Measurements from ENCODE around the gene STK33.

DNA sequence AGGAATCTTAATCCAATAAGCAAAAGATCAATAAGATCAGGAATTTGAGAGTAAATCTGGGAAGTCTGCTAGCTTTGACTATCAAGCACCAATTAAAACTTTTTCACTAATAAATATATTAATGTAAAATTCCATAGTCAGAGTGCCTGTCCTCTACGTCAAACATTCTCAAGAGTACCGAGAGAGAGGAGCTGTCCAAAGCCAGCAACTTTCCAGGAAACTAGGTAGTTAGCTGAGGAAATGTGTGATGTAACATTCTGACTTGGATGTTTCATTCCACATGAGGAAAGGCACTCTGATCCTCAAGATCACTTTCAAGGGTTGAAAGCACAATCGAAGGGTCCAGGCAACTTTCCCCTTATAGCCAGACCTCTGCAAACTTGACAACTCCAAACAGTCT is 113.2 kb downstream of the STK33 start:
- TF ChIP-seq ZNF274 (IDR thresholded peaks at IDR 0.05; ENCODE audit: low read depth, low read length) (no peak), SUZ12 (IDR thresholded peaks at IDR 0.05; ENCODE audit: extremely low read depth, insufficient read depth, insufficient read length) (no peak)

Data from NT2/D1 (cell line).